CD14-positive monocyte (primary cell): ENCODE measurements around the gene GON4L. TPM values are rescaled to one million over a fixed set of nuclear protein-coding genes. Genes with fewer than 3 reads are reported as not detected.
"Not testable (repeated sequence)": the region's sequence is repeated elsewhere in the genome, so short reads cannot be mapped to it uniquely, and the experiment has no call there.

Experiments
- DNase-seq, 3 donors: peaks; one replicate each; pipeline ENCODE4 v3.0.0-alpha.2; 2011 to 2022
- H2AFZ ChIP-seq: 2 replicates; pipeline ENCODE4 v1.6.0; 2012; ENCODE audit warnings: mild to moderate bottlenecking, low read depth, low read length, inconsistent platforms; ENCODE audit not compliant: insufficient read depth, poor library complexity, severe bottlenecking
- H3K27ac ChIP-seq, 2 donors: 1 replicate in 1 of 2; 2 replicates in 1 of 2; pipeline ENCODE4 v1.5.1; 2012 to 2013; ENCODE audit warnings: low read length in 2 of 2, control low read depth in 1 of 2, inconsistent platforms in 1 of 2, low read depth in 1 of 2, mild to moderate bottlenecking in 1 of 2
- H3K27me3 ChIP-seq, 2 donors: one replicate each; pipeline versions ENCODE4 v1.6.0 to v1.6.1; 2011 to 2013; ENCODE audit warnings: low read length in 2 of 2; ENCODE audit not compliant: control insufficient read depth in 2 of 2, insufficient read depth in 2 of 2
- H3K36me3 ChIP-seq, 2 donors: replicated peaks in 1 of 2; 1 replicate in 1 of 2; 2 replicates in 1 of 2; pipeline versions ENCODE4 v1.5.1 to v1.6.1; 2012 to 2013; ENCODE audit warnings: low read length in 2 of 2, control low read depth in 1 of 2, inconsistent platforms in 1 of 2, mild to moderate bottlenecking in 1 of 2; ENCODE audit not compliant: insufficient read depth in 2 of 2, control insufficient read depth in 1 of 2
- H3K4me1 ChIP-seq, 2 donors: 1 replicate in 1 of 2; 2 replicates in 1 of 2; pipeline versions ENCODE4 v1.5.1 to v1.6.1; 2012 to 2013; ENCODE audit warnings: low read length in 2 of 2, control low read depth in 1 of 2, inconsistent platforms in 1 of 2, mild to moderate bottlenecking in 1 of 2, moderate library complexity in 1 of 2; ENCODE audit not compliant: insufficient read depth in 2 of 2, control insufficient read depth in 1 of 2
- H3K4me2 ChIP-seq: replicated peaks from 2 replicates; pipeline ENCODE3; 2012; ENCODE audit warnings: low read length, moderate library complexity, mild to moderate bottlenecking; ENCODE audit not compliant: poor library complexity, severe bottlenecking; ENCODE audit errors: extremely low read depth
- H3K4me3 ChIP-seq, 3 experiments: fragments of 200-600 bp in 1 of 3; sonication (generic) in 1 of 3; replicated peaks in 1 of 3; 1 replicate in 2 of 3; 2 replicates in 1 of 3; pipeline ENCODE4 v1.5.1; 2011 to 2013; ENCODE audit warnings: low read length in 3 of 3, mild to moderate bottlenecking in 3 of 3, control low read depth in 2 of 3, low read depth in 2 of 3, inconsistent platforms in 1 of 3, moderate library complexity in 1 of 3
- H3K79me2 ChIP-seq: 2 replicates; pipeline ENCODE4 v1.6.0; 2012; ENCODE audit warnings: mild to moderate bottlenecking, control low read depth, inconsistent platforms, low read length, moderate library complexity; ENCODE audit not compliant: insufficient read depth
- H3K9ac ChIP-seq: 2 replicates; pipeline ENCODE4 v1.6.0; 2017; ENCODE audit warnings: low read length, mild to moderate bottlenecking; ENCODE audit not compliant: insufficient read depth, poor library complexity, severe bottlenecking
- H3K9me3 ChIP-seq, 2 donors: replicated peaks in 1 of 2; 1 replicate in 1 of 2; 2 replicates in 1 of 2; pipeline versions ENCODE4 v1.5.1 to v1.6.1; 2012 to 2013; ENCODE audit warnings: low read length in 2 of 2, control low read depth in 1 of 2; ENCODE audit not compliant: control insufficient read depth in 1 of 2, insufficient read depth in 1 of 2
- H4K20me1 ChIP-seq: 2 replicates; pipeline ENCODE4 v1.6.0; 2012; ENCODE audit warnings: mild to moderate bottlenecking, low read length, control low read depth, moderate library complexity; ENCODE audit not compliant: insufficient read depth
- H3K27ac Mint-ChIP-seq, 7 donors: one replicate each; pipeline ENCODE4 v1.8.0; 2020; ENCODE audit warnings: mild to moderate bottlenecking in 7 of 7, mixed read lengths in 7 of 7, moderate library complexity in 6 of 7, inconsistent platforms in 2 of 7
- H3K27me3 Mint-ChIP-seq, 3 donors: one replicate each; pipeline ENCODE4 v1.8.0; 2021 to 2022; ENCODE audit warnings: low read depth in 3 of 3, mild to moderate bottlenecking in 3 of 3, mixed read lengths in 3 of 3, moderate library complexity in 3 of 3, inconsistent platforms in 1 of 3
- H3K36me3 Mint-ChIP-seq, 2 donors: one replicate each; pipeline ENCODE4 v1.8.0; 2020; ENCODE audit warnings: mixed read lengths in 2 of 2, inconsistent platforms in 1 of 2, mild to moderate bottlenecking in 1 of 2
- H3K4me1 Mint-ChIP-seq: one replicate; pipeline ENCODE4 v1.8.0; 2020; ENCODE audit warnings: mild to moderate bottlenecking, mixed read lengths
- H3K4me3 Mint-ChIP-seq, 2 donors: one replicate each; pipeline ENCODE4 v1.8.0; 2020; ENCODE audit warnings: mild to moderate bottlenecking in 2 of 2, mixed read lengths in 2 of 2, moderate library complexity in 1 of 2
- H3K9me3 Mint-ChIP-seq, 7 donors: one replicate each; pipeline ENCODE4 v1.8.0; 2020 to 2022; ENCODE audit warnings: mixed read lengths in 7 of 7, mild to moderate bottlenecking in 6 of 7, moderate library complexity in 6 of 7, inconsistent platforms in 2 of 7
- CTCF ChIP-seq: fragments of 200-600 bp; IDR thresholded peaks from one replicate; pipeline ENCODE4 v1.8.0; 2022; ENCODE audit warnings: antibody characterized with exemption, mild to moderate bottlenecking
- WGBS: methylation state at CpG from one replicate; pipeline ENCODE4 v1.1.5; 2013; ENCODE audit warnings: missing lambda C conversion rate; ENCODE audit not compliant: insufficient coverage; 5-methylcytosine and 5-hydroxymethylcytosine counted together
- intact Hi-C, 2 donors: fragments of 100-400 bp; cut with micrococcal nuclease; formaldehyde crosslinking; loops; one replicate each; pipeline versions ENCODE4 v1.15.0 to v1.15.1; 2023
- polyA plus RNA-seq, 3 donors: library from polyadenylated mRNA; depleted of rRNA in 1 of 3; unstranded in 2 of 3; stranded (reverse) in 1 of 3; fragments of 300-500 nt in 2 of 3; fragments of >200 nt in 1 of 3; fragmentation: Illumina TruSeq in 2 of 3; gene quantifications; 1 replicate in 2 of 3; 2 replicates in 1 of 3; pipeline ENCODE4 v1.2.3, GENCODE V29; 2012 to 2021

Gene GON4L
- polyA plus RNA-seq, 3 donors: 8.5 to 39.5 (median 14.0) TPM

- no peak for DNase-seq
- H3K27ac ChIP-seq: no peak overlapping the region
- WGBS: 100% methylated on average over 1 of the region's 2 CpGs
- H4K20me1 ChIP-seq: no peaks in the 10 kb centered on the region
- H3K9ac ChIP-seq: no peak overlapping the region
- no peaks in the 10 kb centered on the region for H3K9me3 ChIP-seq
- H3K27me3 ChIP-seq: no peaks in the 10 kb centered on the region
- Mint-ChIP-seq H3K27me3 (peaks cover 0 to 1% (median 0%) of the 10 kb centered on the region in 3 donors), H3K4me3 (no peak overlapping the region), H3K27ac (no peak overlapping the region), H3K4me1 (peaks cover 11% of the 10 kb centered on the region), H3K9me3 (no peaks in the 10 kb centered on the region), H3K36me3 (peaks cover 83 to 96% of the 10 kb centered on the region in 2 donors)
- TF ChIP-seq CTCF: no peak
- no peak overlapping the region for H3K4me3 ChIP-seq
- no peak overlapping the region for H2AFZ ChIP-seq
- H3K79me2 ChIP-seq: no peaks in the 10 kb centered on the region
- H3K4me2 ChIP-seq: no peak overlapping the region
- intact Hi-C loops: no loop called here
- peaks cover 4 to 9% of the 10 kb centered on the region in 2 donors for H3K4me1 ChIP-seq
- peaks cover 88 to 97% of the 10 kb centered on the region in 2 donors for H3K36me3 ChIP-seq
Observed at GRCh38 chr1:155773221-155773620, 83.8 kb downstream of the GON4L start.

- Mint-ChIP-seq H3K36me3 (peaks cover 81 to 94% of the 10 kb centered on the region in 2 donors), H3K27ac (no peak overlapping the region), H3K27me3 (peaks cover 0 to 4% (median 1%) of the 10 kb centered on the region in 3 donors), H3K4me3 (no peak overlapping the region), H3K4me1 (peaks cover 13% of the 10 kb centered on the region), H3K9me3 (no peaks in the 10 kb centered on the region)
- Histone ChIP-seq H4K20me1 (peaks cover 3% of the 10 kb centered on the region), H3K79me2 (no peaks in the 10 kb centered on the region), H3K27me3 (no peaks in the 10 kb centered on the region), H3K4me1 (peaks cover 8 to 10% of the 10 kb centered on the region in 2 donors), H3K4me3 (no peak overlapping the region), H3K27ac (no peak overlapping the region), H3K9ac (no peak overlapping the region), H2AFZ (no peak overlapping the region), H3K36me3 (peaks cover 79 to 95% of the 10 kb centered on the region in 2 donors), H3K9me3 (no peaks in the 10 kb centered on the region), H3K4me2 (no peak overlapping the region)
- DNase-seq: no peak
- WGBS: no CpG with 5 or more reads among the region's 5 CpGs
- intact Hi-C loops: no loop called here
- TF ChIP-seq CTCF: no peak
Observed at GRCh38 chr1:155769257-155769656, 87.8 kb downstream of the GON4L start.

- H3K27ac ChIP-seq, DNase-seq, H3K4me3 ChIP-seq, H3K9me3 Mint-ChIP-seq, H3K9me3 ChIP-seq, H4K20me1 ChIP-seq, H3K4me2 ChIP-seq, H2AFZ ChIP-seq, intact Hi-C loops, H3K27me3 ChIP-seq, H3K9ac ChIP-seq, H3K4me3 Mint-ChIP-seq, H3K27me3 Mint-ChIP-seq, H3K79me2 ChIP-seq: not testable (repeated sequence)
- H3K36me3 ChIP-seq: peaks cover 66 to 87% of the 10 kb centered on the region in 2 donors
- peaks cover 19 to 24% of the 10 kb centered on the region in 2 donors for H3K4me1 ChIP-seq
- Mint-ChIP-seq H3K27ac (peak overlapping the region in 1 of 7 donors; percentile 50), H3K36me3 (peaks cover 73 to 87% of the 10 kb centered on the region in 2 donors), H3K4me1 (peaks cover 25% of the 10 kb centered on the region)
- WGBS: no CpG with 5 or more reads among the region's 5 CpGs
Observed at GRCh38 chr1:155767399-155767989, 89.5 kb downstream of the GON4L start.
